GM21619 (cell line): ENCODE results near the gene NAV2.

Source experiments
- ATAC-seq: cut with Tn5 transposase; IDR thresholded peaks from one replicate; pipeline ENCODE4 v1.9.1; 2021; ENCODE audit not compliant: unreplicated experiment

Gene NAV2

GRCh38 chr11:20161923-20162744, 449.5 kb downstream of the NAV2 start:
- ATAC-seq, result no peak

GRCh38 chr11:20162824-20163782, 450.5 kb downstream of the NAV2 start:
- ATAC-seq, result no peak

- no peak for ATAC-seq
These were observed 451.3 kb downstream of the NAV2 start for GRCh38 chr11:20163783-20164481.
